GM21529 (cell line): ENCODE measurements around the gene EIPR1.

Experiments used
- ATAC-seq: cut with Tn5 transposase; IDR thresholded peaks from one replicate; pipeline ENCODE4 v1.9.1; 2021; ENCODE audit not compliant: unreplicated experiment

Gene EIPR1

DNA sequence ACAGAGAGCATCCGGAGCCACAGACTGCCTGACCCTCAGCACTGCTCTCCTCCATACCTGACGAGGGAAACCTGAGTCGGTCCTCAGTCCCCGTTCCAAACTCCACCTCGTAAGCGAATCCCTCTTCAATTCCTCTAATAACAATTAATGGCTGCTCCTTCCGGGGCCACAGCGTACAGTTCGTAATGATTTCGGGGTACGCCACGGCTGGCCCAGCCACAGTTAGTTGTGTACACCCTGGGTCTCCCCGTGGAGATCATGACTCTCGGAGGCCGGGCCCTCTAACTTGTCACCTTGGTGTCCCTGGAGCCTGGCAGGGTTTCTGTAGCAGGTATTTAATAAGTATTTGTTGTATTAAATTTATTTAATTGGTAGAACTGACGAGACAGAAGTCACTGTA lies 121.5 kb downstream of the EIPR1 start:
- ATAC-seq, result no peak

DNA sequence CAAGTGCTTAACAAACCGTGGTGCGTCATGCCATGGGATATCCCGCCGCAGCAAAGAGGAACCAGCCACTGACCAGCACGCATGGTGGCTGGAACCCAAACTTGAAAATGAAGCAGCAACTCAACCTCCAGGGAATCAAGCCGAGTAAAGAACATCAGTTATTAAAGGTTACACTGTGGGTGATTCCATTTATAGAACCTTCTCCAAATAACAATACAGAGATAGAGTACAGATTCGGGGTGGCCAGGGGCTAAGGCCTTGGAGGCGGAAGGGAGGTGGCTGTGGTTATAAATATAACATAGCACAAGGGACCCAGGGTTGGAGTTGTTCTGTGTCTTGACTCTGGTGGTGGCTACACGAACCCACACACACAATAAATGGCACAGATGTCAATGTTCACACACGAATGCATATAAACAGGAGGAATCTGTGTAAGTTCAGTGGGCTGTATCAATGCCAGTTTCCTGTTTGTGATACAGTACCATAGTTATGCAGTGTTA lies 123.1 kb downstream of the EIPR1 start:
- peak; percentile 72 for ATAC-seq

DNA sequence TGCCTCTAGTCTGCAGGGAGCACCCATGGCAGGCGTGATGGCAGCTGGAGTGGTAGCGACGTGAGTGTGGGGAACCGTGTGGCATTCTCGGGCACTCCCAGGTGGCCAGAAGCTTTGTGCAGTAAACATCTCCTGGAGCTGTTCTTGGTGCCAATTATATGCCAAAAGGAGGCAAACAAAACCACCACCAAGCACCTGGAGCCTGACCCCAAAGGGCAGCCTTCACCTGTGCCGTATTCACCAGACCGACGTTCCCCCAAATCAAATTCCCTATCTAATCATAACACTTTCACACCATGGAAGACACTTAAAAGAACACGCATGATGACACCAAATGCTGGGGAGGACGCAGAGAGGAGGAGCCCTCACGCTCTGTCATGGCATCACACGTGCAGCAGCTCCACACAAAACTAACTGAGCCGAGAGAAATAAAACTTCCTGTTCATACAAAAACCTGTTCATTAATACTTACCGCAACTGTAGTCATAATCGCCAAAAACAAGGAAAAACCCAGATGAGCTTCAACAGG lies 123.6 kb downstream of the EIPR1 start:
- no peak for ATAC-seq

DNA sequence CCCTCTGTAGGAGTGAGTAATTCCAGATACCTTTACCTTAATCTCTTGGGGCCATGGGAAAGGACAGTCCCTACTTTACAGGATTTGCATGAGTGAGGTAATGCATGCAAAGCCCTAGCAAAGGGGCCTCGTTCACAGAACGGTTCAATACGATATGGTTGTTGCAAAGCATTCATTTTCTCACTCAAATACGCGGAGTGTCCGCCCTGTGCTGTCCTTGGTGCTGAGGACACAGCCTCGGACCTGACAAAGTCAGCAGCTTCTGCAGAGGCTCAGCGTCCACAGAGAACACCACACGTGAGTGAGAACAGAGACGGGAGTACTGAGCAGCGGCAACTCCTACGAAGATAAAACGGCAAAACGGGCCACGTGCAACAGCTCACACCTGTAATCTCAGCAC lies 125.7 kb downstream of the EIPR1 start:
- ATAC-seq, result no peak

DNA sequence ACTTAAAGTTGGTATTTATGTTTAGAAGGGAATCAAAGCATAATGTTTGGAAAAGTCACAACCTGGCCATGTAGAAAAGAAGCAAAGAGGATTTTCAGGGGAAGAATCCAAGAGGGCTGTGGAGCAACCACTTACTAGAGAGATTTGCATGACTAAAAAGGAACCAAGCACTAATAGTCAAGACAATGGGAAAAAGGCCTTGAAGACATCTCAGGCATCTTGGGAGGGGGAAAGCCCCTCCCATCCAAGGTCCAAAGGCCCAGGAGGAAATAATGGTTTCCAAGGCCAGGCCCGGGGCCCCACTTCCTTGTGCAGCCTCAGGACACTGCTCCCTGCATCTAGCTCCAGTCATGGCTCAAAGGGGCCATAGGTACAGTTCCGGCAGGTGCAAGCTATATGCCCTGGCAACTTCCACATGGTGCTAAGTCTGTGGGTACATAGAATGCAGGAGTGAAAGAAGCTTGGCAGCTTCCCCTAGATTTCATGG lies 128.1 kb downstream of the EIPR1 start:
- ATAC-seq, result no peak

DNA sequence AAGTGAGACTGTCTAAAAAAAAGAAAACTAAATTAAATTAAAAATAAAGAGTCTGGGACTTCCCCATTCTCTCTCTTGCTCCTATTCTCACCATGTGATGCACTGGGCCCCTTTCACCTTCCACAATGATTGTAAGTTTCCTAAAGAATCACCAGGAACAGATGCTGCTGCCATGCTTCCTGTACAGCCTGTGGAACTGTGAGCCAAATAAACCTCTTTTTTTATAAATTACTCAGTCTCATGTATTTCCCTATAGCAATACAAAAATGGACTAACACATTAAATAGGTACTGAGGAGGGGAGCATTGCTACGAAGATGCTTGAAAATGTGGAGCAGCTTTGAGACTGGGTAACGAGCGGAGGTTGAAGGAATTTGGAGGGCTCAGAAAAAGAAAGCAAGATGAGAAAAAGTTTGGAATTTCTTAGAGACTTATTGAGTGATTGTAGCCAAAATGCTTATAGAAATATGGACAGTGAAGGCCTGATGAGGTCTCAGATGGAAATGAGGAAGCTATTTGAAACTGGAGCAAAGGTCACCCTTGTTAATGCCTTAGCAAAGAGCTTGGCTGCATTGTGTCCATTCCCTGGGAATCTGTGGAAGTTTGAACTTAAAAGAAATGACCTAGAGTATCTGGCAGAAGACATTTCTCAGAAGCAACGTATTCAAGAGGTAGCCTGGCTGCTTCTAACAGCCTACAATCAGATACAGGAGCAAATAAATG lies 128.7 kb downstream of the EIPR1 start:
- no peak for ATAC-seq

DNA sequence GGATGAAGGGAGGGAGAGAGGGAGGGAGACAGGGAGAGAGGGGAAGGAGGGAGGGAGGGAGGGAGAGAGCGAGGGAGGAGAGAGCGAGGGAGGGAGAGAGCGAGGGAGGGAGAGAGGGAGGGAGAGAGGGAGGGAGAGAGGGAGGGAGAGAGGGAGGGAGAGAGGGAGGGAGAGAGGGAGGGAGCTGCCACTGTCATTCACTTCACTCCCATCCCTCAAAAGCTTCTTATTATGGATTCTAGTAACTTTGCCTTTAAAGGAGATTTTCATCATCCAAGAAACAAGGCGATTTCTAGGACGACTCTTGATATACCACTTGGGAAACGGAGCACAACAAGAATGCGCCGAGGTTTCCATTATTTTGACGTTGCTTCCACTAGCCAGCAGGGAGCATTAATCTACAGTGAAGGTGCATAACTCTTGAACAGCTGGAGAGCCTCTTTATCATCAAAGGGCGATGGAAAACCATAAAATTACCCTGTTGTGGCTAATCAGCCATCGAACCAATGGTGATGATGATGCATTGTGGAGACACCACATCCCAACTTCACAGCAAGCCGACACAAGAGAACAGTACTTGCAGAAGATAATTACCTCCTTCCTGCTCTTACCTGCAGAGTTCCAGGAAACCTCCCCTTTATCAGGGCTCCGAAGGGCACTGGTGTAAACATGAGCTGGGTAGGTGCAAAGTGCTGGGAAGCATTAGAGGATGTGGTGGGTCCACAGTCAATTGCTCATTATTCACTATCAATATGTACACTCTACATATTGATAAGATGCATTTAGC lies 130.5 kb downstream of the EIPR1 start:
- no peak for ATAC-seq

DNA sequence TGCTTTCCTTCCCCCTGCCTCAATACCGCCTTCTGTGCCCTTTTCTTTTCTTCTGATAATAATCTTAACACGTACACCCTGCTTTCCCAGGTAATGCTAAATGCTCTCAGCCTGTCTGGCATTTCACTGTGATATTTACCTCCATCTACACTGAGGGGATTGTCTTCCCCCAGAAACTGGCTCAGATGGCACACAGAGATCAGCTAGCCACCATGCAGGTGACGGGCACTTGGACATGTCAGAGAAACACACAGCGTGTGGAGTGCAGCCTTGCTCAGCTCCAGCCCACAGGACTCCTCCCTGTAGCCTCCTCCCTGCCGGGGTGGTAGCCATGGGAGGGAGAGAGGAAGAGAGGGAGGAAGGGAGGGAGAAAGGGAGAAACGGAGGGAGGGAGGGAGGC lies 131.2 kb downstream of the EIPR1 start:
- no peak for ATAC-seq

DNA sequence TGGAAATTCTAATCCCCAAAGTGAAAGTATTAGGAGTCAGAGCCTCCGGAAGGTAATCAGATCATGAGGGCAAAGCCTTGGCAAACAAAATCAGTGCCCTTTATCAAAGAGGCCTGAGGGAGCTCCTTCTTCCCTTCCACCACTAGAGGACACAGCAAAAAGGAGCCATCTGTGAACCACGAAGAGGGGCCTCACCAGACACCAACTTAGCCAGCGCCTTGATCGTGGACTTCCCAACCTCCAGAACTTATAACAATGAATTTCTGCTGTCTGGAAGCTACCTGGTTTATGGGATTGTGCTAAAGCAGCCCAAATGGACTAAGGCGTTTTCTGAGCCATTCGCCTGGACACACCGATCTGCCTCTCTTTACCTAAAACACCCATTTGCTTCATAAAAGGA lies 133.1 kb downstream of the EIPR1 start:
- no peak for ATAC-seq

DNA sequence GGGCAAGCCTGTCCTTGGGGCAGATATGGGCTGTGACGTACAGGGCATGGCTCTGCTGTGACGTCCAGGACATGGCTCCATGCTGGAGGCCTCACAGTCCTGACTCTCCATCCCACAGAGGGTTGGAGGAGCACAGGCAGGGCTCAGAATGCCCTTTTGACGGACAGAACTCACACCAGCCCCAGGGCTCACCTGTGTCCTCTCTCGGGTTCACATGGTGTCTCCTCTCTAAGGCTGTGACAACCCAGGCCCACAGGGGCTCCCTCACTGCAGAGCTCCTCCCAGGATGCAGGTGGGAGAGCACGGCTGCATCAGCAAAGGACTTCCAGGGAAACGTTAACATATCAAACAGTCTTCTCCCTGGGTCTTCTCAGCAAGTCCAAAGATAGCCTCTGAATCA lies 133.8 kb downstream of the EIPR1 start:
- no peak for ATAC-seq

DNA sequence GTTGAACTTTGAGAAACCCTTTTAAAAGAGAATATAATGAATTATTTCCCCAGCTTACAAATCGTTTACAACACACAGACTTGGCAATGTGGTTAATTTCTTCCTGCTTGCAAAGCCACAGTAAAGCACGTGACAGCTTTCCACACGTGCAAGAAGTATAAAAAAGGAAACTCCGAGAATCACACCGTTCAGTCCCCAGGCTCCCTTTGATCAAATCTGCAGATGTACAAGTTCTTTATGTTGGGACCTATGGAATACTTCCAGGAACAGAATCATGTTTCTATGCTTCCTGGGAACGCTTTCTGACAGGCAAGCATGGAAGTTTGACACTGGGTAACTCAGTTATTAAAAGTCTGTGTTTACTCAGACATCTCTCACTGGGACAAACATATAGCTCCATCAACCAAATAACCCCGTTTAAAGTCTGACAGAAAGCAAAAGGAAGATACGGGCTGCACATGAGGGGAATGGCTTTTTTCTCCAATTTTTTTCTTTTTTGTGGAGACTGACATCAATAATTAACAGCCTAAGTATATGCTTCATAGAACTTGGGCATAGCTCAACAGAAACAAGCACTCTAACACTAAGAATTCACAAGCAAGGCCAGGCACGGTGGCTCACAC lies 134.8 kb downstream of the EIPR1 start:
- peak; percentile 72 for ATAC-seq

DNA sequence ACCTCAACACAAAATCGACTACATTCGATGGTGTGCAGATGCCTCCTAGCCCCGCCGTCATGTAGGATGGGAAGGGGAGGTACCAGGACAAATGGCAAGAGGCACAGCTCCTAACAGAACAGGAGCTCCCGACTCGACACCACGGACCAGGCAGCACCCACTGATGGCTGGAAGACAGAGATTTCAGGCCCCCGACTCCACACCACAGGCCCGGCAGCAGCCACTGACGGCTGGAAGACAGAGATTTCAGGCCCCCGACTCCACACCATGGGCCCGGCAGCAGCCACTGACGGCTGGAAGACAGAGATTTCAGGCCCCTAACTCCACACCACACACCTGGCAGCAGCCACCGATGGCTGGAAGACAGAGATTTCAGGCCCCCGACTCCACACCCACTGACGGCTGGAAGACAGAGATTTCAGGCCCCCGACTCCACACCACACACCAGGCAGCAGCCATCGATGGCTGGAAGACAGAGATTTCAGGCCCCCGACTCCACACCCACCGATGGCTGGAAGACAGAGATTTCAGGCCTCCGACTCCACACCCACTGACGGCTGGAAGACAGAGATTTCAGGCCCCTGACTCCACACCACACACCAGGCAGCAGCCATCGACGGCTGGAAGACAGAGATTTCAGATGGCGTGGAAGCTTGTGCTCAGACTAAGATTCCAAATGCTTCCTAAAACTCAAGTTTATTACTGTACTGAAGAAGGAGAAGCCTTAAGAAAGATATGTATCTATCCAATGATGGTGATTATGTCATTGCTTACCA lies 135.5 kb downstream of the EIPR1 start:
- ATAC-seq, result no peak

DNA sequence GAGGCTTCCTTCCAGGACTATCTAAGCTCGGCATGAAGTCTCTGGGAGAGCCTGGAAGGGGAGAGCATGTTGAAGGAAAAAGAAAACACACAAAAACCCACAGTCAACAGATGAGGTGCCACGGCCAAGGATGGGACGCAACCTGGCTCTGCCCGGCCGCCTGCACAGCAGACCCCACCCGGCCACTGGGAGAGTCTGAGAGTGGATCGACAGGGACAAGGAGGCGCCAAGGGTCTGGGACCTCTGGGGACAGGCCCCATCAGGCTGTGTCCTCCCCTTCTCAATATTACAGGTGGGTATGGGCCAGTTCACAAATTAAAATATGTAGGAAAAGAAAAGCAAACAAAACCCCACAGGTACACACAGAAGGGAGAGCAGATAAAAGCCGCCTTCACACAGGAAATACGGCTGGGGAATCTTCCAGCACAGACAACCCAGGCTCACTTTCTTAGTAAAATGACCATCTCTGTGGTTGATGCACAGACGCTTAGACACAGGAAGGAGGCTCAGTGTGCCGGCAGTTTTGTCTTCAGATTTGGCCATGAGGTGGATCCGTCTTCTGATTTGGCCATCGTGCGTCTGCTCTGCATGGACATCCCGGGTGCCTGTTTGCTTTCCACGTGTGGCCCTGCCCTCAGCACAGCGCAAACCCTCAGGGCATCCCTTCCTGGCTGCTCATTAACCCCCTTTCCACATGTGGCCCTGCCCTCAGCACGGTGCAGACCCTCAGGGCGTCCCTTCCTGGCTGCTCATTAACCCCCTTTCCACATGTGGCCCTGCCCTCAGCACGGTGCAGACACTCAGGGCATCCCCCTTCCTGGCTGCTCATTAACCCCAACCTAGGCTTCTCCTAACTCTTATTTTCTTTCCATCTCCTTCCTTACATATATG lies 138.4 kb downstream of the EIPR1 start:
- ATAC-seq, result peak; percentile 72

DNA sequence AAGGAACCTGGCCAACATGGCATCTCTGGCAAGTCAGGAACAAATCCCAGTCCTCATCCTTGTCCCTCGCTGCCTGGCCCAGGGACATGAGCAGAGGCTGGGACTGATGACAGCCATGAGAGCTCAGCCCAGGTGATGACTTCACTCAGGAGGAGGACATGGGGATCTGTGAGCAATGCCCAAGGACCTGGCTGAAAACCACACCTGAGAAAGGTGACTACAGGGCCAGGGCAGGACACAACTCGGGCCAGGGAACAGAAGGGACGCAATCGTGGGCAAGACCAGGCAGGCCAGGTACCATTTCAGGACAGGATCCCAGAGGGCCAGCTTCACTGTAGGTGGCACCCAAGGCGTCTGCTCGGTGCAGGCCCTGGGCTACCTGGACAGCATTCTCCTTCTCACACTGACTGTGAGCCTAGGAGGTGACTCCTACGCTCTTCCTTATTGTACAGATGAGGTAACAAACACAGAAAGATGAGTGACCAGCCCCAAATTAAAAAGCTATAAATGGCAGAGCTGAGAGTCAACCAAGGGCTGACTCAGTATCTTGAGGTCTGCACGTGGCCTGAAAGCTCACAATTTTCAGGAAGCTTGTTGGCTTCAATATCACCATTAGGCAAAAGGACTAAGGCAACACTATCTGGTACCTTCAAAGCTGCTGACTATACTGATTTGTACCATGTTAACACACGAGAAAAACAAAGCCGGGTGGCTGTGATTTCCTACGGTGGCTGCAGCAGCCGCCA lies 141.1 kb downstream of the EIPR1 start:
- ATAC-seq, result no peak

DNA sequence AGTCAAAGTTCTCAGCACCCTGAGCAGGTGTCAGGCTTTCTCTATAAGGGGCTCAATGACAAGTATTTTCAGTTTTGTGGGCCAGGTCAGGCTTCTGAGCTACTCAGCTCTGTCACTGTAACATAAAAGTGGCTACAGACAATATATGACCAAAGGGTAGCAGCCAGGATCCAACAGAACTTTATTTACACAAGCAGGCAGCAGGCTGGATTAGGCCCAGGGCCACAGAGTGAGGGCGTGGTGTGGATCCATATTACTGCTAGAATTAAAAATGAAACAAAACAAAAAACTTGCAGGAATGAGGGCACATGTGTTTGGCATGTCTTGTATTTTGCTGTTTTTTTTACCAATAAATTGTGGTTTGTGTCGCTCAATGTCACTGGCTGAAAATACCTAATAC lies 143.7 kb downstream of the EIPR1 start:
- ATAC-seq, result no peak

DNA sequence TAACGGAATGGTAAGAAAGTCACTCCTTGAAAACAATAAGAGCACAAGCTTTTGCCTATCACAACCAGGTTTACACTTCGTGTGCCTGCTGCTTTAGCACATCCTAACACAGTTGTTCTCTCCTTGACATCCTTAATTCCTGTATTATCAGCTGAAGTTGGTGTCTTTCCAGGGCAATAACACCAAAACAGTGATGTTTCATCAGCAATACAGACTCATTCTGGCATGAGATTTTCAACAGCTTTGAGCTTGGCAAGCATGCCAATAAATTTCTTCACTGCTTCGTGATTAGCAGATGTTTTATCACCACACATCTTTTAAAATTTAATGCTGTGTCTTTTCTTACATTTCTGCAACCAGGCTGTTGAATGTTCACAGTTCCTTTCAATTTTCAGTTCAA lies 148.4 kb downstream of the EIPR1 start:
- ATAC-seq, result no peak

DNA sequence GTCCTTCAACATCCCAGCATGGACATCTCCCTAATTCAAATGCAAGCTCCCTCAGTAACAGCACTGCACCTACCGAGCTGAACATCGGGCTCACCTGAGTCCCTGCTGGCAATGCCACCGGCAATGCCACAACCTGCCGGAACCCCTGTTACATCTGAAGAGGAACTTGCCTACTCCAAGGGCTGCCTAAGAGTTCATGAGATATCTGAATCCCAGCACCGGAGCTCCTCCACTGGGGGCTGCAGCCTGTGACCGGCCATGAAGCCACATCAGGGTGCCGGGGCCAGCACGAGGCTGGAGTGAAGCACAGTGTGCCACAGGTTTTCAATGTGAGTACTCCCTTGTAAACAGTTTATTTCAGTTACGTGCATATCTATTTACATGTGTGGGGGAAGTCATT lies 152.9 kb downstream of the EIPR1 start:
- ATAC-seq, result no peak

DNA sequence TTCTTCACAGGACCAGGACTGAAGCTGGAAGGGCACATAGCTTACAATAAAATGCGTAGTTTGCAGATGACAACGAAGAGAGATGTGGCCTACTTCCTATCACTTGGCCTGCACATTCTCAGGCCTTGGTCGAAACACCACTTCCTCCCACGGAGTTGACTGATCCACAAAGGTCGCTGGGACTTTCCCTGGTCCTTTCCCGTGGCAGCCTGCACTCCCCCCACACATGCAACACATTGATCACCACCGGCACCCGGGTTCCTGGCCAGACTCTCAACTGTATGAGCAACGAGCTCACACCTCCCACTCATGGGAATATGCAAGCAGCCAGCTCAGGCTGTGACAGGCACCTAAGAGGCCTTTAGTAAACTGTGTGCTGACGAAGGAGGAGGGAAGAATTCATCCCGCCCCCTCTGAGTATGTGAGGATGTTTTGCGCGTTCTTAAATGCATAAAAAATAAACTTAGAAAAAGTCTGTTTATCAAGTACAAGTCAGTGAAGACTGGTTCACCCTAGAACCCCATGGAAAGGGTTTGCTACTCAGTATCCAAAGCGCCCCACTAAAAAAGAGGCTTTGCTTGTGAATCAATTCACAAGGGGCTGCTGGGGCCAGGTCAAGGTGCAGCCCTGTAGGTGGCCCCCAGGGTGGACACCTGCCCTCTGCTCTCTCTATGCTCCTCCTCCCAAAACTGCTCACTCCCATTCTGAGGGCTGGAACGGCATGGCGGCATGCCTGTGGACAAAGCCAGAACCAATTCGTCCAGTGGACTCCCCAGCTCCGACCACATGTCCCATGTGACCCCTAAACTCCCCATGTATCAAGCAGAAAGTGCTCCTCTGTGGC lies 154.3 kb downstream of the EIPR1 start:
- peak; percentile 96 for ATAC-seq
